HepG2 (cell line): Measurements from ENCODE around the gene S100A5. TPM values are rescaled to one million over a fixed set of nuclear protein-coding genes. Genes with fewer than 3 reads are reported as not detected.

Experiments
- ATAC-seq: fragments of 200-7000 bp; cut with Tn5 transposase; 3 replicates; pipeline ENCODE4 v1.9.1; 2020; ENCODE audit warnings: mild to moderate bottlenecking, moderate library complexity
- BruUV-seq: library from RNA; stranded (reverse); fragments of 400-500 nt; replicated peaks from 2 replicates; lab custom pipeline; 2021; lab: Mats Ljungman, UMichigan
- CTCF ChIA-PET: fragments of 300-600 bp; formaldehyde crosslinking; extraction: SDS; loops from one replicate; lab custom pipeline; 2021; ENCODE audit warnings: low total read pairs, inconsistent platforms, low intra/inter-chr PET ratio; lab: Yijun Ruan, JAX
- POLR2A ChIA-PET: fragments of 350-600 bp; sonication (Branson Sonifier 250); formaldehyde crosslinking; loops from one replicate; lab custom pipeline; 2020; ENCODE audit warnings: antibody characterized with exemption, inconsistent platforms; lab: Yijun Ruan, JAX
- DNase-seq: peaks from one replicate; pipeline ENCODE4 v3.0.0-alpha.2; 2015; ENCODE audit warnings: low spot score
- FAIRE-seq: peaks from 3 replicates; lab custom pipeline; 2011; peaks lifted over from hg19 to GRCh38; lab: Jason Lieb, UNC
- H2AFZ ChIP-seq: one replicate; pipeline ENCODE4 v1.6.1; 2011; ENCODE audit warnings: low read length, inconsistent platforms
- H3K27ac ChIP-seq: fragments of 300-600 bp; 3 replicates; pipeline ENCODE4 v1.8.0; 2011; ENCODE audit warnings: mixed run types, mild to moderate bottlenecking, mixed read lengths, low read length, inconsistent platforms; ENCODE audit not compliant: insufficient read depth; ENCODE audit errors: extremely low read length
- H3K27me3 ChIP-seq, 2 experiments: fragments of 200-600 bp in 1 of 2; 2 replicates in 1 of 2; 3 replicates in 1 of 2; pipeline versions ENCODE4 v1.6.0 to v1.8.0; 2011; ENCODE audit warnings: low read length in 2 of 2, mild to moderate bottlenecking in 2 of 2, moderate library complexity in 2 of 2, inconsistent platforms in 1 of 2; ENCODE audit not compliant: insufficient read depth in 2 of 2, control insufficient read depth in 1 of 2
- H3K36me3 ChIP-seq, 2 experiments: fragments of 200-600 bp in 1 of 2; replicated peaks in 1 of 2; 2 replicates in 1 of 2; 3 replicates in 1 of 2; pipeline versions ENCODE4 v1.5.1 to v1.8.0; 2011; ENCODE audit warnings: low read length in 2 of 2, inconsistent platforms in 1 of 2; ENCODE audit not compliant: insufficient read depth in 2 of 2, control insufficient read depth in 1 of 2
- H3K4me1 ChIP-seq: 2 replicates; pipeline ENCODE4 v1.5.1; 2012; ENCODE audit warnings: low read length, inconsistent platforms; ENCODE audit not compliant: insufficient read depth
- H3K4me2 ChIP-seq: 2 replicates; pipeline ENCODE4 v1.6.0; 2011; ENCODE audit warnings: low read depth, low read length, inconsistent platforms
- H3K4me3 ChIP-seq, 3 experiments: fragments of 200-600 bp in 1 of 3; sonication (generic), shearing (Covaris generic) in 1 of 3; replicated peaks in 1 of 3; 2 replicates each; pipeline ENCODE4 v1.5.1; 2011 to 2016; ENCODE audit warnings: low read length in 3 of 3, inconsistent platforms in 2 of 3, low read depth in 2 of 3, mild to moderate bottlenecking in 2 of 3, control low read depth in 1 of 3, mixed read lengths in 1 of 3; ENCODE audit not compliant: insufficient read depth in 1 of 3
- H3K79me2 ChIP-seq: one replicate; pipeline ENCODE4 v1.6.1; 2011; ENCODE audit warnings: low read length, inconsistent platforms; ENCODE audit not compliant: insufficient read depth
- H3K9ac ChIP-seq: 2 replicates; pipeline ENCODE4 v1.6.0; 2011; ENCODE audit warnings: mild to moderate bottlenecking, low read depth, low read length, inconsistent platforms; ENCODE audit not compliant: insufficient read depth
- H3K9me3 ChIP-seq: 2 replicates; pipeline ENCODE4 v1.5.1; 2012; ENCODE audit warnings: mild to moderate bottlenecking, low read length
- H4K20me1 ChIP-seq: 2 replicates; pipeline ENCODE4 v1.6.0; 2011; ENCODE audit warnings: inconsistent platforms, mild to moderate bottlenecking, low read length, moderate library complexity; ENCODE audit not compliant: insufficient read depth
- ELF4 ChIP-seq: sonication (generic); formaldehyde crosslinking; IDR thresholded peaks from 2 replicates; pipeline ENCODE4 v1.5.0; 2020; ENCODE audit warnings: missing genetic modification reagents, mild to moderate bottlenecking, moderate library complexity, borderline replicate concordance
- MIXL1 ChIP-seq: IDR thresholded peaks from 2 replicates; pipeline ENCODE4 v1.6.1; 2016
- PCBP1 ChIP-seq: fragments of 200-400 bp; formaldehyde crosslinking; IDR thresholded peaks from 2 replicates; pipeline ENCODE4 v1.6.1; 2017; ENCODE audit warnings: mild to moderate bottlenecking, low read depth, low read length, borderline replicate concordance
- RBAK ChIP-seq: sonication (generic); formaldehyde crosslinking; IDR thresholded peaks from 2 replicates; pipeline ENCODE4 v1.5.1; 2020; ENCODE audit warnings: mild to moderate bottlenecking, missing genetic modification reagents
- SMC3 ChIP-seq: IDR thresholded peaks from 2 replicates; pipeline ENCODE4 v1.6.1; 2011; ENCODE audit warnings: low read length, improper control_type of control experiment
- ZMYM3 ChIP-seq: sonication (generic); formaldehyde crosslinking; IDR thresholded peaks from 2 replicates; pipeline ENCODE4 v1.5.1; 2020; ENCODE audit warnings: mild to moderate bottlenecking, missing genetic modification reagents
- WGBS: methylation state at CpG from one replicate; pipeline ENCODE4 v1.1.6; 2017; ENCODE audit warnings: low lambda C conversion rate; 5-methylcytosine and 5-hydroxymethylcytosine counted together
- in situ Hi-C: cut with HindIII; loops from 2 replicates; pipeline ENCODE4 v1.10.0; 2017; ENCODE audit warnings: low pct_unique_long_range_greater_than_20kb; ENCODE audit not compliant: extremely low pct_ligation_motif_present
- intact Hi-C: fragments of 100-400 bp; cut with micrococcal nuclease; formaldehyde crosslinking; loops from one replicate; pipeline ENCODE4 v1.10.0; 2022; ENCODE audit not compliant: unreplicated experiment
- polyA plus RNA-seq, 8 experiments: library from polyadenylated mRNA; depleted of rRNA in 3 of 8; stranded (reverse) in 7 of 8; unstranded in 1 of 8; fragments of >200 nt; fragmentation: Illumina TruSeq in 4 of 8; extraction: Trizol in 4 of 8; gene quantifications; 2 replicates each; pipeline versions ENCODE4 v1.2.1 to v1.2.3, GENCODE V29; 2011 to 2016; ENCODE audit warnings: low read depth in 4 of 8, missing spikeins in 1 of 8, mixed read lengths in 1 of 8; ENCODE audit not compliant: insufficient read depth in 1 of 8
- total RNA-seq, 5 experiments: library from RNA; depleted of rRNA; stranded (reverse); fragments of >200 nt; fragmentation: Illumina TruSeq; extraction: Trizol; gene quantifications; 2 replicates each; pipeline ENCODE4 v1.2.3, GENCODE V29; 2016; ENCODE audit warnings: low read depth in 1 of 5
- TF ChIP-seq, protein P1 (sequence below): sonication (generic); formaldehyde crosslinking; IDR thresholded peaks from 2 replicates; pipeline ENCODE4 v1.4.0; 2020; ENCODE audit warnings: missing genetic modification reagents, borderline replicate concordance
- TF ChIP-seq, protein P2 (sequence below): sonication (generic); formaldehyde crosslinking; IDR thresholded peaks from 2 replicates; pipeline ENCODE4 v1.5.1; 2020; ENCODE audit warnings: mild to moderate bottlenecking, missing genetic modification reagents

S100A5 gene
- total and polyA plus RNA-seq, 2 of the 13 experiments (the other 11 are each of a cell fraction or from before 2014, with no cell fraction given): not detected

GRCh38 chr1:153550398-153550758, 9.6 kb upstream of the S100A5 start:
- ChIA-PET CTCF (no interaction called here), POLR2A (interaction anchor here (2.2 kb wide), 1 partner anchor 16 kb away, joined by 10 read pairs; no protein-coding TSS in a partner anchor)
- H3K9ac ChIP-seq: no peak overlapping the region
- no peaks in the 10 kb centered on the region for H3K36me3 ChIP-seq
- no peak for TF ChIP-seq PCBP1
- TF ChIP-seq RBAK: no peak
- TF ChIP-seq MIXL1: no peak
- no peak for TF ChIP-seq ZMYM3 (CRISPR knock-in tag)
- TF ChIP-seq ELF4: no peak
- TF ChIP-seq, protein P1, sequence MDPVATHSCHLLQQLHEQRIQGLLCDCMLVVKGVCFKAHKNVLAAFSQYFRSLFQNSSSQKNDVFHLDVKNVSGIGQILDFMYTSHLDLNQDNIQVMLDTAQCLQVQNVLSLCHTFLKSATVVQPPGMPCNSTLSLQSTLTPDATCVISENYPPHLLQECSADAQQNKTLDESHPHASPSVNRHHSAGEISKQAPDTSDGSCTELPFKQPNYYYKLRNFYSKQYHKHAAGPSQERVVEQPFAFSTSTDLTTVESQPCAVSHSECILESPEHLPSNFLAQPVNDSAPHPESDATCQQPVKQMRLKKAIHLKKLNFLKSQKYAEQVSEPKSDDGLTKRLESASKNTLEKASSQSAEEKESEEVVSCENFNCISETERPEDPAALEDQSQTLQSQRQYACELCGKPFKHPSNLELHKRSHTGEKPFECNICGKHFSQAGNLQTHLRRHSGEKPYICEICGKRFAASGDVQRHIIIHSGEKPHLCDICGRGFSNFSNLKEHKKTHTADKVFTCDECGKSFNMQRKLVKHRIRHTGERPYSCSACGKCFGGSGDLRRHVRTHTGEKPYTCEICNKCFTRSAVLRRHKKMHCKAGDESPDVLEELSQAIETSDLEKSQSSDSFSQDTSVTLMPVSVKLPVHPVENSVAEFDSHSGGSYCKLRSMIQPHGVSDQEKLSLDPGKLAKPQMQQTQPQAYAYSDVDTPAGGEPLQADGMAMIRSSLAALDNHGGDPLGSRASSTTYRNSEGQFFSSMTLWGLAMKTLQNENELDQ (CRISPR knock-in tag): no peak
- TF ChIP-seq SMC3: no peak
- TF ChIP-seq, protein P2, sequence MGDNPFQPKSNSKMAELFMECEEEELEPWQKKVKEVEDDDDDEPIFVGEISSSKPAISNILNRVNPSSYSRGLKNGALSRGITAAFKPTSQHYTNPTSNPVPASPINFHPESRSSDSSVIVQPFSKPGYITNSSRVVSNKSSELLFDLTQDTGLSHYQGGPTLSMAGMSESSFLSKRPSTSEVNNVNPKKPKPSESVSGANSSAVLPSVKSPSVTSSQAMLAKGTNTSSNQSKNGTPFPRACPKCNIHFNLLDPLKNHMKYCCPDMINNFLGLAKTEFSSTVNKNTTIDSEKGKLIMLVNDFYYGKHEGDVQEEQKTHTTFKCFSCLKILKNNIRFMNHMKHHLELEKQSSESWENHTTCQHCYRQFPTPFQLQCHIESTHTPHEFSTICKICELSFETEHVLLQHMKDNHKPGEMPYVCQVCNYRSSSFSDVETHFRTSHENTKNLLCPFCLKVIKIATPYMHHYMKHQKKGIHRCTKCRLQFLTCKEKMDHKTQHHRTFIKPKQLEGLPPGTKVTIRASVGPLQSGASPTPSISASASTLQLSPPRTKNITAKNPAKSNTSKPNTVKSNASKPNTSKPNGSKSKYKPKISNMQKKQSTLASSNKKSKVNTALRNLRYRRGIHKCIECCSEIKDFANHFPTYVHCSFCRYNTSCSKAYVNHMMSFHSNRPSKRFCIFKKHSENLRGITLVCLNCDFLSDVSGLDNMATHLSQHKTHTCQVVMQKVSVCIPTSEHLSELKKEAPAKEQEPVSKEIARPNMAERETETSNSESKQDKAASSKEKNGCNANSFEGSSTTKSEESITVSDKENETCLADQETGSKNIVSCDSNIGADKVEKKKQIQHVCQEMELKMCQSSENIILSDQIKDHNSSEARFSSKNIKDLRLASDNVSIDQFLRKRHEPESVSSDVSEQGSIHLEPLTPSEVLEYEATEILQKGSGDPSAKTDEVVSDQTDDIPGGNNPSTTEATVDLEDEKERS: no peak
- peak overlapping the region; percentile 15; the same call in 1 of the 2 replicates for H3K4me2 ChIP-seq
- H3K27ac ChIP-seq: no peak overlapping the region
- H3K27me3 ChIP-seq: peaks cover 3 to 24% of the 10 kb centered on the region in 2 experiments; a peak in 3 of 5 replicates
- H3K79me2 ChIP-seq: no peaks in the 10 kb centered on the region
- BruUV-seq: no TSS peak
- no peak for FAIRE-seq
- H3K9me3 ChIP-seq: no peaks in the 10 kb centered on the region
- no peak for ATAC-seq
- DNase-seq: no peak
- intact Hi-C loops (no loop called here), in situ Hi-C loops (no loop called here)
- no peaks in the 10 kb centered on the region for H4K20me1 ChIP-seq
- peaks cover 76% of the 10 kb centered on the region for H3K4me1 ChIP-seq
- no peak overlapping the region for H3K4me3 ChIP-seq
- 6% methylated on average over 4 of the region's 4 CpGs for WGBS
- peak overlapping the region; percentile 37 for H2AFZ ChIP-seq
